ENCODE results near the gene GAK. TPM values are rescaled to one million over a fixed set of nuclear protein-coding genes. Genes with fewer than 3 reads are reported as not detected.
A peak's percentile ranks its signal among the peaks of the same experiment; 100 is the strongest.

The GAK gene
- total and polyA plus RNA-seq, 3 experiments from 2014 or later, result 82.9 to 118 (median 112) TPM

GRCh38 chr4:827209-828081, 104.7 kb downstream of the GAK start:
- Histone ChIP-seq H3K4me3 (ENCODE audit: low read length) (no peak overlapping the region), H3K27me3 (ENCODE audit: insufficient read depth, low read length, poor library complexity, severe bottlenecking) (peaks cover 32% of the 10 kb centered on the region), H3K4me1 (ENCODE audit: insufficient read depth, low read length) (no peaks in the 10 kb centered on the region), H3K9me3 (ENCODE audit: low read length) (no peaks in the 10 kb centered on the region), H3K36me3 (ENCODE audit: insufficient read depth, low read length) (no peaks in the 10 kb centered on the region), H3K27ac (ENCODE audit: low read depth, low read length) (no peak overlapping the region)
- Mint-ChIP-seq H3K36me3 (peaks cover 0 to 5% (median 0%) of the 10 kb centered on the region in 3 donors), H3K9me3 (no peaks in the 10 kb centered on the region), H3K4me1 (peaks cover 5 to 8% (median 5%) of the 10 kb centered on the region in 3 donors), H3K27me3 (peaks cover 28 to 37% of the 10 kb centered on the region in 2 donors), H3K27ac (no peak overlapping the region), H3K4me3 (peak overlapping the region in 5 of 7 donors; percentile 19 to 79 (median 41))
- ChIA-PET CTCF (no interaction called here), POLR2A (no interaction called here)
- DNase-seq, result no peak

GRCh38 chr4:826508-827208, 105.5 kb downstream of the GAK start:
- Mint-ChIP-seq H3K27ac (no peak overlapping the region), H3K4me3 (peak overlapping the region in 3 of 7 donors; percentile 15 to 59 (median 28)), H3K4me1 (peaks cover 5 to 8% (median 5%) of the 10 kb centered on the region in 3 donors), H3K36me3 (peaks cover 0 to 7% (median 0%) of the 10 kb centered on the region in 3 donors), H3K9me3 (no peaks in the 10 kb centered on the region), H3K27me3 (peaks cover 31 to 45% of the 10 kb centered on the region in 2 donors)
- Histone ChIP-seq H3K4me3 (ENCODE audit: low read length) (no peak overlapping the region), H3K9me3 (ENCODE audit: low read length) (no peaks in the 10 kb centered on the region), H3K27ac (ENCODE audit: low read depth, low read length) (no peak overlapping the region), H3K4me1 (ENCODE audit: insufficient read depth, low read length) (no peaks in the 10 kb centered on the region), H3K27me3 (ENCODE audit: insufficient read depth, low read length, poor library complexity, severe bottlenecking) (peaks cover 37% of the 10 kb centered on the region), H3K36me3 (ENCODE audit: insufficient read depth, low read length) (no peaks in the 10 kb centered on the region)
- POLR2A ChIA-PET, result no interaction called here
- CTCF ChIA-PET, result no interaction called here
- no peak for DNase-seq

GRCh38 chr4:825971-826330, 106.2 kb downstream of the GAK start, which contains the start of gene CPLX1:
Gene CPLX1, minus strand, starts transcription at chr4:826129. Its CDS starts 1,607 bp downstream, at chr4:824522.
- Histone ChIP-seq H3K4me3 (ENCODE audit: low read length) (no peak within 1 kb of the TSS), H3K27me3 (ENCODE audit: insufficient read depth, low read length, poor library complexity, severe bottlenecking) (peaks cover 37% of the 10 kb centered on the region), H3K36me3 (ENCODE audit: insufficient read depth, low read length) (no peaks in the 10 kb centered on the region), H3K9me3 (ENCODE audit: low read length) (no peaks in the 10 kb centered on the region), H3K4me1 (ENCODE audit: insufficient read depth, low read length) (no peaks in the 10 kb centered on the region), H3K27ac (ENCODE audit: low read depth, low read length) (no peak within 1 kb of the TSS)
- no peaks in the 10 kb centered on the region for H3K9me3 Mint-ChIP-seq
- peaks cover 0 to 7% (median 0%) of the 10 kb centered on the region in 3 donors for H3K36me3 Mint-ChIP-seq
- no peak for DNase-seq
- H3K27ac Mint-ChIP-seq, result no peak within 1 kb of the TSS
- H3K4me3 Mint-ChIP-seq, result peak within 1 kb of the TSS in 5 of 7 donors; percentile 15 to 59 (median 28)
- peaks cover 31 to 50% of the 10 kb centered on the region in 2 donors for H3K27me3 Mint-ChIP-seq
- peaks cover 5 to 8% (median 5%) of the 10 kb centered on the region in 3 donors for H3K4me1 Mint-ChIP-seq
- POLR2A ChIA-PET, result no interaction called here
- CTCF ChIA-PET, result interaction anchor here (0.6 kb wide), 1 partner anchor 698 kb away, joined by 3 read pairs; no protein-coding TSS in a partner anchor

- H3K4me3 ChIP-seq (ENCODE audit: low read length), result no peak overlapping the region
- peak overlapping the region in 2 of 7 donors; percentile 26 to 32 for H3K4me3 Mint-ChIP-seq
These were observed 106.8 kb downstream of the GAK start for GRCh38 chr4:825063-825970.

GRCh38 chr4:824461-825062, 107.6 kb downstream of the GAK start:
- ChIA-PET POLR2A (no interaction called here), CTCF (no interaction called here)
- Mint-ChIP-seq H3K27ac (no peak overlapping the region), H3K36me3 (peaks cover 0 to 7% (median 0%) of the 10 kb centered on the region in 3 donors), H3K9me3 (peaks cover 0 to 2% (median 0%) of the 10 kb centered on the region in 5 donors), H3K27me3 (peaks cover 35 to 48% of the 10 kb centered on the region in 2 donors), H3K4me3 (peak overlapping the region in 4 of 7 donors; percentile 23 to 54 (median 34)), H3K4me1 (peaks cover 5 to 8% (median 5%) of the 10 kb centered on the region in 3 donors)
- H3K36me3 ChIP-seq (ENCODE audit: insufficient read depth, low read length), result no peaks in the 10 kb centered on the region
- peak in 1 of 5 donors; percentile 41 for DNase-seq
- no peaks in the 10 kb centered on the region for H3K9me3 ChIP-seq (ENCODE audit: low read length)
- H3K27ac ChIP-seq (ENCODE audit: low read depth, low read length), result no peak overlapping the region
- H3K4me1 ChIP-seq (ENCODE audit: insufficient read depth, low read length), result no peaks in the 10 kb centered on the region
- H3K4me3 ChIP-seq (ENCODE audit: low read length), result no peak overlapping the region
- H3K27me3 ChIP-seq (ENCODE audit: insufficient read depth, low read length, poor library complexity, severe bottlenecking), result peaks cover 37% of the 10 kb centered on the region

More at GRCh38 chr4:825063-825970, 106.8 kb downstream of the GAK start:
- CTCF ChIA-PET, result interaction anchor here (0.6 kb wide), 1 partner anchor 698 kb away, joined by 3 read pairs; no protein-coding TSS in a partner anchor
- Histone ChIP-seq H3K27ac (ENCODE audit: low read depth, low read length) (no peak overlapping the region), H3K9me3 (ENCODE audit: low read length) (no peaks in the 10 kb centered on the region), H3K27me3 (ENCODE audit: insufficient read depth, low read length, poor library complexity, severe bottlenecking) (peaks cover 37% of the 10 kb centered on the region), H3K36me3 (ENCODE audit: insufficient read depth, low read length) (no peaks in the 10 kb centered on the region), H3K4me1 (ENCODE audit: insufficient read depth, low read length) (no peaks in the 10 kb centered on the region)
- Mint-ChIP-seq H3K4me1 (peaks cover 5 to 8% (median 5%) of the 10 kb centered on the region in 3 donors), H3K27ac (no peak overlapping the region), H3K27me3 (peaks cover 33 to 49% of the 10 kb centered on the region in 2 donors), H3K9me3 (no peaks in the 10 kb centered on the region), H3K36me3 (peaks cover 0 to 7% (median 0%) of the 10 kb centered on the region in 3 donors)
- POLR2A ChIA-PET, result no interaction called here
- peak; percentile 15 to 56 (median 31) for DNase-seq

GRCh38 chr4:823761-824460, 108.2 kb downstream of the GAK start:
- Mint-ChIP-seq H3K27ac (no peak overlapping the region), H3K9me3 (peaks cover 0 to 2% (median 0%) of the 10 kb centered on the region in 5 donors), H3K36me3 (peaks cover 0 to 7% (median 0%) of the 10 kb centered on the region in 3 donors), H3K27me3 (peaks cover 35 to 50% of the 10 kb centered on the region in 2 donors), H3K4me3 (no peak overlapping the region), H3K4me1 (peaks cover 5 to 8% (median 5%) of the 10 kb centered on the region in 3 donors)
- DNase-seq, result peak in 1 of 5 donors; percentile 42
- Histone ChIP-seq H3K27me3 (ENCODE audit: insufficient read depth, low read length, poor library complexity, severe bottlenecking) (peaks cover 37% of the 10 kb centered on the region), H3K36me3 (ENCODE audit: insufficient read depth, low read length) (no peaks in the 10 kb centered on the region), H3K9me3 (ENCODE audit: low read length) (no peaks in the 10 kb centered on the region), H3K4me1 (ENCODE audit: insufficient read depth, low read length) (no peaks in the 10 kb centered on the region), H3K4me3 (ENCODE audit: low read length) (no peak overlapping the region), H3K27ac (ENCODE audit: low read depth, low read length) (no peak overlapping the region)
- ChIA-PET POLR2A (no interaction called here), CTCF (no interaction called here)
